ENCODE results near the gene PKDCC.

DNA sequence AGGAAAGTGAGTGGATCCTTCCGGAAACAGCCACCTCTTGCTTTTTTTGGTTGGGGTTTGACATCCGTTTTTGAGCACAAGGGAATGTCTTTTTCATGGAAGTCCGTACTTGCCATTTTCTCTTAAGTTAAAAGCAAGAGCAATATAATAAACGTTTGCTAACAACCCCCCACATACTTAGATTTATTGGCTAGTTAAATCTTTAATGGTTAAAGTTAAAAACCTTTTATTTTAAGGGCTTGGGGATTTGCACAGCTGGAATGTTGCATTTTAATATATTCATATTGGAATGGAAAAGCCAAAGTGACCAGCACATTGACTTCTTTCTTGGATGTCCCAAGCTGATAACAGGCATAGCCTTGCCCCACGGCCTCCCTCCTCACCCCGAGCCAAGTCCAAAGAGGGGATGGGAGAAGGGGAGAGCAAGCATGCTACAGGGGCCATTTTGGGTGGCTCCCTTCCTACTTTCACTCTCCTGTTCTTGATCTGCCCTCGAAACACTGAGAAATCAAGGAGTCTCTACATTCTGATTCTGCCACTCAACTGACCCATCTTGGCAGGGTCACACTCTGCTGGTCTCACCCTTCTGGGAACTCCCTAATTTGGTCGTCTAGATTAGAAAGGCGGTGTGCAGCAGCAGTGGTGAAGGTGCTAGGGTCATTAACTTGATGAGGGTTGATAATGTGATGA lies 48.1 kb upstream of the PKDCC start:
- TF ChIP-seq EZH2 (IDR thresholded peaks at IDR 0.05): no peak
- no peak for TF ChIP-seq POLR2AphosphoS5 (IDR thresholded peaks at IDR 0.05; ENCODE audit: borderline replicate concordance, low read depth, low read length)
